ENCODE results near the gene SCYGR2.

SCYGR2 gene

DNA sequence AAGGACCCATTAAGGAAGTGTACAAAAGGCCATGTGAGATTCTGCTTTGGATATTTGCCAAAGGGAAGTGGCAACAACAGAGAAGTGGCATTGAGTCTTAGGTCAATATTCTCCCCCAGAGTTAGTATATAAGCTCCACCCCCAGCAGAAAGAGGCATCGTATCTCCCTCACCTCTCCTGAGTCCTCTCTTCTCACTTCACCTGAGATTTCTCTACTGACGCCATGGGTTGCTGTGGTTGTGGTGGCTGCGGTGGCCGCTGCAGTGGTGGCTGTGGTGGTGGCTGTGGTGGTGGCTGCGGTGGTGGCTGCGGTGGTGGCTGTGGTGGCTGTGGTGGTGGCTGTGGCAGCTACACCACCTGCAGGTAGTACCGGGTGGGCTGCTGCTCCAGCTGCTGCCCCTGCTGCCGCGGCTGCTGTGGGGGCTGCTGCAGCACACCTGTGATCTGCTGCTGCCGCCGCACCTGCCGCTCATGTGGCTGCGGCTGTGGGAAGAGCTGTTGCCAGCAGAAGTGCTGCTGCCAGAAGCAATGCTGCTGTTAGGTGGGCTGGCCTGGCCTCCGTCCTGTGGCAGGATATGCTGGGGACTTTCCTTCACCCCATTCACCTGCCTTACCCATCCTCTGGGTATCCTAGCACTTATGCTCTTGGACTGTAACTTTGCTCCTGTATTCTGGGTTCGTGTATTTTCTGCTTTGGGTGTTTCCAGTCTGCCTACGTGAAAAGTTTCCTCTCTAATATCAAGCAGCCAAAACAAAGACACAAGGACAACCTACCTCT is 10.1 kb downstream of the SCYGR2 start:
- no peak overlapping the region for H3K4me3 ChIP-seq (ENCODE audit: control insufficient read depth, low read depth, low read length)
- no peak for DNase-seq (ENCODE audit: low read depth)
- TF ChIP-seq, protein P1, sequence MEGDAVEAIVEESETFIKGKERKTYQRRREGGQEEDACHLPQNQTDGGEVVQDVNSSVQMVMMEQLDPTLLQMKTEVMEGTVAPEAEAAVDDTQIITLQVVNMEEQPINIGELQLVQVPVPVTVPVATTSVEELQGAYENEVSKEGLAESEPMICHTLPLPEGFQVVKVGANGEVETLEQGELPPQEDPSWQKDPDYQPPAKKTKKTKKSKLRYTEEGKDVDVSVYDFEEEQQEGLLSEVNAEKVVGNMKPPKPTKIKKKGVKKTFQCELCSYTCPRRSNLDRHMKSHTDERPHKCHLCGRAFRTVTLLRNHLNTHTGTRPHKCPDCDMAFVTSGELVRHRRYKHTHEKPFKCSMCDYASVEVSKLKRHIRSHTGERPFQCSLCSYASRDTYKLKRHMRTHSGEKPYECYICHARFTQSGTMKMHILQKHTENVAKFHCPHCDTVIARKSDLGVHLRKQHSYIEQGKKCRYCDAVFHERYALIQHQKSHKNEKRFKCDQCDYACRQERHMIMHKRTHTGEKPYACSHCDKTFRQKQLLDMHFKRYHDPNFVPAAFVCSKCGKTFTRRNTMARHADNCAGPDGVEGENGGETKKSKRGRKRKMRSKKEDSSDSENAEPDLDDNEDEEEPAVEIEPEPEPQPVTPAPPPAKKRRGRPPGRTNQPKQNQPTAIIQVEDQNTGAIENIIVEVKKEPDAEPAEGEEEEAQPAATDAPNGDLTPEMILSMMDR (conservative IDR thresholded peaks at IDR 0.05; ENCODE audit: control insufficient read depth, insufficient read depth, low read depth, low read length): no peak

DNA sequence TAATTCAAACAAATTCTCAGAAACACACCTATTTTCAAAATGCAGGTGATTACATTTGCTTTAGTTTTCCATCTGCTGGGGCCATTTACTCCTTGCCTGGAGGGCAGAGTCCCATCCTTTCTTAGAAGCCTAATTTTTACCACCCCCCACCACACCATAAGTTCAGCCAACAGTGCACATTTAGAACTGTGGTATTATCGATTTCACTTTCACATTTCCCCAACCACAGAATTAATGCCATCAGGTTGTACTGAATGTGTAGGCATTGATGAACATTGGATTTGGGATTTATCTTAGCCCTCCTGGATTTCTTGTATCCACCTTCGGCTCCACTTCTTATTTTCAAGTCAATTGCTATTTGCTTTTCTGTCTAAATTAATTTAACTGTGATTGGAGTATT is 11.4 kb downstream of the SCYGR2 start:
- DNase-seq (ENCODE audit: low read depth): no peak
- H3K4me3 ChIP-seq (ENCODE audit: control insufficient read depth, low read depth, low read length): no peak overlapping the region
- TF ChIP-seq, protein P1 (conservative IDR thresholded peaks at IDR 0.05; ENCODE audit: control insufficient read depth, insufficient read depth, low read depth, low read length): no peak

DNA sequence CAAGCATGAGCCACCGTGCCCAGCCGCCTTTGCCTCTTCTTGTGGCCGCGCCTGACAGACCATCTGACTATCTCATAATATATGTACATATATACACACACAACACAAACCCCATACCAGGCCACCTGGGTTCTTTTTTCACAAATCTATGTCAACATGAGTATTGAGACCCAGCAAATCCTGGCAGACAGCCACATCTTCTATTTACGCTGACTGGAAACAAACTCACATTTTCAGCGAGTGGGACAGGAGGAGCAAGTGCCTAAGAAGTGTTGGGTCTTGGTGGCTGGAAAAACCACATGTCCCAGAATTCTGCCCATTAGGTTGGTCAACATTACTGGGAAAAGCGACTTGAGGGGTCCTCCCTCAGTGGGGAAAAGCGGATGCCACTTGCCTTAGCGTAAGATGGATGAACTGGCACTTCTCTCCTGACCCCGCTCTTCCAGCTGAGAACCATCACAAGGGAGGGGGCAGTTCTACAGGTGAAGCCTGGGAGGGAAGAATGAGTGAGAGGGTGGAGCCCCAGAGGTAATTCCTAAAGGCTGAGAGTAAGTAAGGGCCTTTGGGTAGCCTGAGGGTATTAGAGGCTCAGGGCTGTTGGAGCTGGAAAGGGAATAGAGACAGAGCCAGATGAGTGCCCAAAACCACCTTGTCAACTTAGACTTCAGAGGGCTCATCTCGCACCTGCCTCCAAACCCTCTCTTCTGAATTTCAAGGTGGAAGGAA is 14.0 kb downstream of the SCYGR2 start:
- H3K4me3 ChIP-seq (ENCODE audit: control insufficient read depth, low read depth, low read length): no peak overlapping the region
- no peak for DNase-seq (ENCODE audit: low read depth)
- TF ChIP-seq, protein P1 (conservative IDR thresholded peaks at IDR 0.05; ENCODE audit: control insufficient read depth, insufficient read depth, low read depth, low read length): no peak

DNA sequence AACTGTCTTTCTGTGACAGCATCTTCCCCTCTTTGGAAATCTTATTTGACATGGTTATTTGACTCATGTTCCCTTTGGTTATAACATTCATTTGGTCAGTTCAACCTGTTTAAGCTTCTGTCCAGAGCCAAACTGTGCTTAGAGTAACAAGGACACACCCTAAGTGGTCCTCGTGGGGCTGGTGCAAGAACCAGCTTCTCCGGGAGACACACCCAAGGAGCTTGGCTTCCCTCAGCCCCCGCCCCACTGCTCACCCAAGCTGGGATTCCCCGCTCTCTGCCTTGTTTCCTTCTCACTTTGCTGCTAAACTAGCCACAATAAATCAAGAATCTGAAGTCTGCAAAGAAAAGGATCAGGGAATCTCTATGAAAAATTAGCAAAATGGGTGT is 14.6 kb downstream of the SCYGR2 start:
- H3K4me3 ChIP-seq (ENCODE audit: control insufficient read depth, low read depth, low read length): no peak overlapping the region
- DNase-seq (ENCODE audit: low read depth): no peak
- TF ChIP-seq, protein P1 (conservative IDR thresholded peaks at IDR 0.05; ENCODE audit: control insufficient read depth, insufficient read depth, low read depth, low read length): no peak

DNA sequence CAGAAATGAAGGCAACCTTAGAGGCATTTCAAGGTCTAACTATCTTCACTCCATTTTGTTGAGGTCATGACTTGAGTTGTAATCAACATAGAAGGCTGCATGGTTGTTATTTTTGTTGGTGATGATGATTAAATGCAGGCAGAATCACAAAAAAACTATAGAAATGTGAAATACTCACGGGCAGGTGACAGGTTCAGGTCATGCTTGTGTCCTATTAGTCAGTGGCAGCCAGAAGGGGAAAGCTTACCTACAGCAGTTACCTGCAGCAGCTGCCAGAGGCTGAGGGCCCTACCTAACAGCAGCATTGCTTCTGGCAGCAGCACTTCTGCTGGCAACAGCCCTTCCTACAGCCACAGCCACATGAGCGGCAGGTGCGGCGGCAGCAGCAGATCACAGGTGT is 15.6 kb downstream of the SCYGR2 start:
- TF ChIP-seq, protein P1 (conservative IDR thresholded peaks at IDR 0.05; ENCODE audit: control insufficient read depth, insufficient read depth, low read depth, low read length): no peak
- no peak overlapping the region for H3K4me3 ChIP-seq (ENCODE audit: control insufficient read depth, low read depth, low read length)
- DNase-seq (ENCODE audit: low read depth): no peak

DNA sequence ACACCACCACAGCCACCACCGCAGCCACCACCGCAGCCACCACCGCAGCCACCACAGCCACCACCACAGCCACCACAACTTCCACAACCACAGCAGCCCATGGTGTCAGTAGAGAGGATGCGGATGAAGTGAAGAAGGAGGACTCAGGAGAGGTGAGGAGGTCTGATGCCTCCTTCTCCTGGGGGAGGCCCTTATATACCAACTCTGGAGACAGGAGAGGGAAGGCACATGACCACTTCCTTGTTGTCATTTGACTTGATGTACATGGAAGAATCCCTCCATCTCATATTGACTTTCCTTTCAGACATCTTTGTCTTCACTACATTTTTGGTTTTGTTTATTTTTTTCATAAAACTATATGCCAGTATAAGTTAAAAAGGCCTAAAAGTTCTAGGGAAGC is 16.0 kb downstream of the SCYGR2 start, which contains the start of gene SCYGR3:
Gene SCYGR3, minus strand, starts transcription at position 101 of the 400 bp plus-strand sequence. Its CDS starts 0 bp downstream, at position 101.
- DNase-seq (ENCODE audit: low read depth): no peak
- no peak within 1 kb of the TSS for H3K4me3 ChIP-seq (ENCODE audit: control insufficient read depth, low read depth, low read length)
- TF ChIP-seq, protein P1 (conservative IDR thresholded peaks at IDR 0.05; ENCODE audit: control insufficient read depth, insufficient read depth, low read depth, low read length): no peak

Measured in fibroblast of mammary gland (primary cell).